Heart left ventricle (tissue), 13 donors: ENCODE measurements around the gene NSF.
"Not testable (repeated sequence)": the region's sequence is repeated elsewhere in the genome, so short reads cannot be mapped to it uniquely, and the experiment has no call there.

Experiments
- POLR2A ChIP-seq, 2 donors: fragments of 450-650 bp; IDR thresholded peaks; one replicate each; pipeline ENCODE4 v1.6.1; 2017; ENCODE audit warnings: antibody characterized with exemption in 2 of 2, mild to moderate bottlenecking in 2 of 2, moderate library complexity in 2 of 2
- TF ChIP-seq, protein P1 (sequence below), 12 donors: fragments of 200-600 bp; sonication (generic) in 4 of 12; IDR thresholded peaks; one replicate each; pipeline versions ENCODE4 v1.5.0 to v1.8.0; 2018 to 2022; ENCODE audit warnings: antibody characterized with exemption in 12 of 12, mild to moderate bottlenecking in 5 of 12
- donor health status: ischemic (EF 13 %, LVEDD 7.1; RV severe dilation, severe dysfunction).
- donor health status: DM: no; HTN: yes; CAD: no.
- donor health status: DM: no; HTN: no; CAD: no.
- donor health status: ischemic (EF 25% LVEDD 6.9; RV normal size, moderate dysfunction).
- donor health status: ischemic (EF 25% LVEDD 5.7; RV mildly dilated, moderate dysfunction).
- donor health status: ischemic (EF 35%, LVEDD 5.7; RV mildly dilated, moderate dysfunction).
- donor health status: nonischemic (EF 11% LVEDD 7.7; RV severe dilation, severe dysfunction).
- donor health status: DM: yes; HTN: yes; CAD: no.
- donor health status: PGD.
- donor health status: ischemic (EF 29% LVEDD 5.4; RV normal size, mild dysfunction).
- donor health status: nonischemic (EF 23%, LVEDD 6.1; RV moderate dilation, normal function).

DNA sequence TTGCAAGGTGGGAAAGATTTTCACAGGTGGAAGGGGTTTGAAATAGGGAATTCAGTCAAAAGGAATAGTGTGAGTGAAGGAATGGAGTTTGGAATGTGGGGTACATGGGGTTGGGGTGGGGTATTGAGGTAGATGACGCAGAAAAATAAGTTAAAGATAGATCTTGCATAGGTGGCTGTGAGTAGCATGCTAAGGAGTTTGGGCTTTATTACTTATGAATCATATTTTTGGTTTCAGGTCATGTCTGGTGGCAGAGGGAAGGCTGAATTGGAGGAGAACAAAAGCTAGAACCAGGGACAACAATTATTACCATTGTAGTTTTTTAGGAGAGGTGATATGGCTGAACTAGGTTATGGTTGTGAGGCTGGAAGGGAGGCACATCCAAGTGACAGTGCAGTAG lies 23.4 kb downstream of the NSF start:
- TF ChIP-seq, protein P1, sequence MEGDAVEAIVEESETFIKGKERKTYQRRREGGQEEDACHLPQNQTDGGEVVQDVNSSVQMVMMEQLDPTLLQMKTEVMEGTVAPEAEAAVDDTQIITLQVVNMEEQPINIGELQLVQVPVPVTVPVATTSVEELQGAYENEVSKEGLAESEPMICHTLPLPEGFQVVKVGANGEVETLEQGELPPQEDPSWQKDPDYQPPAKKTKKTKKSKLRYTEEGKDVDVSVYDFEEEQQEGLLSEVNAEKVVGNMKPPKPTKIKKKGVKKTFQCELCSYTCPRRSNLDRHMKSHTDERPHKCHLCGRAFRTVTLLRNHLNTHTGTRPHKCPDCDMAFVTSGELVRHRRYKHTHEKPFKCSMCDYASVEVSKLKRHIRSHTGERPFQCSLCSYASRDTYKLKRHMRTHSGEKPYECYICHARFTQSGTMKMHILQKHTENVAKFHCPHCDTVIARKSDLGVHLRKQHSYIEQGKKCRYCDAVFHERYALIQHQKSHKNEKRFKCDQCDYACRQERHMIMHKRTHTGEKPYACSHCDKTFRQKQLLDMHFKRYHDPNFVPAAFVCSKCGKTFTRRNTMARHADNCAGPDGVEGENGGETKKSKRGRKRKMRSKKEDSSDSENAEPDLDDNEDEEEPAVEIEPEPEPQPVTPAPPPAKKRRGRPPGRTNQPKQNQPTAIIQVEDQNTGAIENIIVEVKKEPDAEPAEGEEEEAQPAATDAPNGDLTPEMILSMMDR (IDR thresholded peaks at IDR 0.05): not testable (repeated sequence)
- TF ChIP-seq POLR2A (IDR thresholded peaks at IDR 0.05): not testable (repeated sequence)
